A204.1 (cell line): ENCODE data around the gene ACSL4.
"Not testable (repeated sequence)": the region's sequence is repeated elsewhere in the genome, so short reads cannot be mapped to it uniquely, and the experiment has no call there.

Experiments
- FAIRE-seq: peaks from 2 replicates; lab custom pipeline; 2012; peaks lifted over from hg19 to GRCh38; lab: Jason Lieb, UNC

ACSL4 gene

GRCh38 chrX:109732807-109733612 is at the start of gene ACSL4:
Gene ACSL4, minus strand, starts transcription at chrX:109733257. Its CDS starts 49,894 bp downstream, at chrX:109683363.
- FAIRE-seq, result no peak

DNA sequence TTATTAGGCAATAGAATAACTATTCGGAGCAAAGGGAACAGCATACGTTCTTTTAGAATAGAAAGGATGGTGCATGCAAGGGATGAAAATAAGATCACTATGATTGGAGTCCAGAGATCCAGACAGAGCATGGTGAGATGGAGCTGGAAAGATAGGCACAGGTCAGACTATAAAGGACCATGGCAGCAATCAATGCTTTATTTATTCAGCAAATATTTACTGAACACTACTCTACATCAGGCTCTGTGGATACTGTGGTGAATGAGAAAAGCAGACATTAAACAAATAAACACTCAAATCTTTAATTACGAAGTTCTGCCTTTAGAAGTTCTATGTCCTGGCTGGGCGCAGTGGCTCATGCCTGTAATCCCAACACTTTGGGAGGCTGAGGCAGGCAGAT is 44.7 kb upstream of the ACSL4 start:
- FAIRE-seq, result no peak

GRCh38 chrX:109776986-109777385 is 43.9 kb upstream of the ACSL4 start:
- FAIRE-seq, result no peak

GRCh38 chrX:109776432-109776831 is 43.4 kb upstream of the ACSL4 start:
- FAIRE-seq, result no peak

GRCh38 chrX:109775386-109775785 is 42.3 kb upstream of the ACSL4 start:
- FAIRE-seq, result no peak

- FAIRE-seq, result no peak
Observed at GRCh38 chrX:109774706-109775105, 41.6 kb upstream of the ACSL4 start.

DNA sequence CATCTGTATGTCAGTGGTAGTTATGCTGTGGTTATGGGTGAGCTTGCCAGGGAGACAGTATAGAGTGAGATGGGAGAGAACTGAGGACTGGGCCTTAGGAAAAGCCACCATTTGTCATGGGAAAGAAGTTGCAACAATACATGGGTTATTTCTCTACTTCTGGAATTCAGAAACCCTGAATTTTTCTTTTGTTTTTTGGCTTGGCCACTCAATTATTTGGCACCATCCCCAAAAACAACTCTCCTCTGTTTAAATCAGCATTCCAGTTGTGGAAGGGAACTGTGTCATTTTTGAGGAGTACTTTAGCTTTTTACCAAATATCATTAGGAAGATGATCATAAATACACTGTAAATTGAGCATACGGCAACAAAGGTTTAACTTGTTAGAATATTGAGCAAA is 41.1 kb upstream of the ACSL4 start:
- FAIRE-seq, result no peak

- no peak for FAIRE-seq
Observed at GRCh38 chrX:109773374-109773773, 40.3 kb upstream of the ACSL4 start.

- FAIRE-seq, result no peak
Observed at GRCh38 chrX:109770780-109771179, 37.7 kb upstream of the ACSL4 start.

GRCh38 chrX:109760922-109761250 is 27.8 kb upstream of the ACSL4 start:
- no peak for FAIRE-seq

GRCh38 chrX:109760209-109760921 is 27.3 kb upstream of the ACSL4 start:
- FAIRE-seq, result no peak

DNA sequence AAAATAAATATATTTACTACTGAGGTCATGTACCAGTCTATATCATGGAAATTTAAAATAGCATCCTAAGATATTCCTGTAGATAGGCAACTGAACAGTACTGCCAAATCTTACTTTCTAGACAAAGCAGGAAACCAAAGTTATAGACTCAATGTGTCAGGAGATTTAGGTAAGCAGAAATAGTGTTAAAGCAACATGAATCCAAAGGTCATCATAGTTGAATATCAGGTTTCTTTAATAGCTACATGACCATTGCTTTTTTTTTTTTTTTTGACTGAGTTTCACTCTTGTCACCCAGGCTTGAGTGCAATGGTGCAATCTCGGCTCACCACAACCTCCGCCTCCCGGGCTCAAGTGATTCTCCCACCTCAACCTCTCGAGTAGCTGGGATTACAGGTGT is 20.2 kb upstream of the ACSL4 start:
- FAIRE-seq, result no peak

GRCh38 chrX:109751698-109752097 is 18.6 kb upstream of the ACSL4 start:
- FAIRE-seq, result no peak

DNA sequence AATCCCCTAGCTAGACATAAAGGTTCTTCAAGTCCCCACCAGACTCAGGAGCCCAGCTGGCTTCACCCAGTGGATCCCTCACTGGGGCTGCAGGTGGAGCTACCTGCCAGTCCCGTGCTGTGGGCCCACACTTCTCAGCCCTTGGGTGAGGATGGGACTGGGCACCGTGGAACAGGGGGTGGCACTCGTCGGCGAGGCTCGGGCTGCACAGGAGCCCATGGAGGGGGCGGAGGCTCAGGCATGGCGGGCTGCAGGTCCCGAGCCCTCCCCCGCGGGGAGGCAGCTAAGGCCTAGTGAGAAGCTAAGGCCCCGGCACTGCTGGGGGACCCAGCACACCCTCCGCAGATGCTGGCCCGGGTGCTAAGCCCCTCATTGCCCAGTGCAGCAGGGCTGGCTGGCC is 16.1 kb upstream of the ACSL4 start:
- FAIRE-seq, result no peak

- no peak for FAIRE-seq
Observed at GRCh38 chrX:109747681-109748080, 14.6 kb upstream of the ACSL4 start.

GRCh38 chrX:109742722-109743121 is 9.7 kb upstream of the ACSL4 start:
- FAIRE-seq, result no peak

- FAIRE-seq, result not testable (repeated sequence)
Observed at GRCh38 chrX:109740896-109741295, 7.8 kb upstream of the ACSL4 start.

GRCh38 chrX:109740433-109740809 is 7.4 kb upstream of the ACSL4 start:
- FAIRE-seq, result no peak

DNA sequence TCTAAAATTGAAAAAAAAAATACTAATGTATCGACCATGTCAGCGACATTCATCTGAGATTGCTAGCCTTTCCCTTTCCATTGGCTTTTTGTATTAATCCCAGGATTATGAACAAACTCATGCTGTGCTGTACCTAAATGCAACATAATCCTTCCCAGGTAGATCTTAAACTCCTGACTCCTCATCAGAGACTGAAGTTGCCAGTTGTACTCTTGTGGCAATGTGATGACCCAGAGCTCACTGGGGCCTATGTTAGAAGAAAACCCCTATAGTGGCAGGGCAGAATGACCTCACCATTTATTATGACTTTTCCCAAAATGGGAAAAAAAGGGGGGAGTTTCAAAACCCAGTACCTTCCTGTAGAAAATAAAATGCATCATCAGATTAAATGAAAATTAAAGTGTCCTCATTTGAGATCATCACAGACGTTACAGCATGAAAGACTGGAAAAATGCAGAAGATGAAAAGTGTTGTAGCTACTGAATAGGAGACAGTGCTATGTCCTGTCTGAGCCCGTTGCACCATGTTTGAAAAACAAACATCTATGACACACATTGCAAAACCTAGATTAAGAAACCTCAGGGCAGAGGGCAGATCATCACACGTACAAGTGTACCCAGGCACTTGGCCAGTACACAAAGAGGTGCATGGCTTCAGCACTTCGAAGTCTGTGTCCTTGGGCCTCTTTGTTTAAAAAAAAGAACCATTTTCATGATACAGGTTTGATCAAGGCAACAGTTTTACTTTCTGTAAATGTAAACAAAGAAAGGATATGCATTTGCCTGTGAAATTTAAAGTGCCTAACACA is 6.8 kb upstream of the ACSL4 start:
- no peak for FAIRE-seq

GRCh38 chrX:109735202-109735744 is 2.2 kb upstream of the ACSL4 start:
- no peak for FAIRE-seq

- no peak for FAIRE-seq
Observed at GRCh38 chrX:109733613-109734083, 591 bp upstream of the ACSL4 start.

- FAIRE-seq, result no peak
Observed at GRCh38 chrX:109732017-109732801, 848 bp downstream of the ACSL4 start.
